ENCODE measurements around the gene SCN2B. TPM values are rescaled to one million over a fixed set of nuclear protein-coding genes. Genes with fewer than 3 reads are reported as not detected.

SCN2B gene
- total RNA-seq, 3 donors from 2014 or later (not counting 1 experiment from before 2014, with no cell fraction given) = not detected

- peak overlapping the region; percentile 17 for H3K27ac ChIP-seq (ENCODE audit: low read length)
- no peak for TF ChIP-seq CTCF (IDR thresholded peaks at IDR 0.05)
- ATAC-seq (no peak), DNase-seq (no peak)
- no peak overlapping the region for H3K4me3 ChIP-seq (ENCODE audit: low read length)
- no peaks in the 10 kb centered on the region for H3K27me3 ChIP-seq (ENCODE audit: control insufficient read depth, insufficient read depth, low read length)
- Mint-ChIP-seq H3K27ac (no peak overlapping the region), H3K27me3 (ENCODE audit: low read depth in 2 of 2) (peaks cover 13 to 60% of the 10 kb centered on the region in 2 donors), H3K4me1 (peaks cover 7 to 42% of the 10 kb centered on the region in 2 donors), H3K36me3 (no peaks in the 10 kb centered on the region), H3K9me3 (no peaks in the 10 kb centered on the region), H3K4me3 (no peak overlapping the region)
- H3K36me3 ChIP-seq (ENCODE audit: control insufficient read depth, insufficient read depth, low read length) = no peaks in the 10 kb centered on the region
- no peaks in the 10 kb centered on the region for H3K9me3 ChIP-seq (ENCODE audit: control insufficient read depth, insufficient read depth, low read length)
- peaks cover 46% of the 10 kb centered on the region for H3K4me1 ChIP-seq (ENCODE audit: control insufficient read depth, insufficient read depth, low read length)
- intact Hi-C loops (cut with micrococcal nuclease) = no loop called here
Measured at GRCh38 chr11:118219244-118219643, 42.8 kb upstream of the SCN2B start.

DNA sequence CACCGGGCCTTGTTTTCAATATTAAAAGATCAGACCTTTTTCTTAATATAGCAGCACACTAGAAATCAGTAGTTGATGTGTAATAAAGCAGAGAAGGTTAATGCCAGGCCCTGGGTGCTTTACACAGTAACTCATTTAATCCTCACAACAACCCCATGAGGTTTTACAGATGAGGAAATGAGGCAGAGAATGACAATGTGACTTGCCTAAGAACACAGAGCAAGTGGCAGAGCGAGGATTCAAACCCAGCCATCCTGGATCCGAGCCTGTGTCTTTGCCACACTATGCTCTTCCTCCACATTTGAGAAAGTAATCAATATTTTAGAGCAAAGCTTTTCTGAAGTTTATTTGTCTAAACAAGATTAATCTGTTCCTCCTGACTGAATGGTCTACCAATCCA, 41.1 kb upstream of the SCN2B start:
- Histone ChIP-seq H3K4me1 (ENCODE audit: control insufficient read depth, insufficient read depth, low read length) (peaks cover 39% of the 10 kb centered on the region), H3K27ac (ENCODE audit: low read length) (no peak overlapping the region), H3K36me3 (ENCODE audit: control insufficient read depth, insufficient read depth, low read length) (no peaks in the 10 kb centered on the region), H3K27me3 (ENCODE audit: control insufficient read depth, insufficient read depth, low read length) (no peaks in the 10 kb centered on the region), H3K9me3 (ENCODE audit: control insufficient read depth, insufficient read depth, low read length) (no peaks in the 10 kb centered on the region), H3K4me3 (ENCODE audit: low read length) (no peak overlapping the region)
- no peaks in the 10 kb centered on the region for H3K36me3 Mint-ChIP-seq
- H3K4me3 Mint-ChIP-seq = no peak overlapping the region
- DNase-seq (peak in 1 of 2 donors; percentile 50), ATAC-seq (no peak)
- H3K27me3 Mint-ChIP-seq (ENCODE audit: low read depth in 2 of 2) = peaks cover 13 to 63% of the 10 kb centered on the region in 2 donors
- WGBS (ENCODE audit: insufficient coverage) = 87% methylated on average over 2 of the region's 3 CpGs
- no peaks in the 10 kb centered on the region for H3K9me3 Mint-ChIP-seq
- H3K4me1 Mint-ChIP-seq = peaks cover 7 to 48% of the 10 kb centered on the region in 2 donors
- intact Hi-C loops (cut with micrococcal nuclease) = no loop called here
- TF ChIP-seq CTCF (IDR thresholded peaks at IDR 0.05) = no peak
- no peak overlapping the region for H3K27ac Mint-ChIP-seq

- Mint-ChIP-seq H3K9me3 (no peaks in the 10 kb centered on the region), H3K4me3 (no peak overlapping the region), H3K4me1 (peaks cover 7 to 48% of the 10 kb centered on the region in 2 donors), H3K27me3 (ENCODE audit: low read depth in 2 of 2) (peaks cover 14 to 65% of the 10 kb centered on the region in 2 donors), H3K36me3 (no peaks in the 10 kb centered on the region), H3K27ac (peak overlapping the region in 1 of 2 donors; percentile 7)
- Histone ChIP-seq H3K9me3 (ENCODE audit: control insufficient read depth, insufficient read depth, low read length) (no peaks in the 10 kb centered on the region), H3K4me1 (ENCODE audit: control insufficient read depth, insufficient read depth, low read length) (peaks cover 35% of the 10 kb centered on the region), H3K27me3 (ENCODE audit: control insufficient read depth, insufficient read depth, low read length) (no peaks in the 10 kb centered on the region), H3K4me3 (ENCODE audit: low read length) (no peak overlapping the region), H3K36me3 (ENCODE audit: control insufficient read depth, insufficient read depth, low read length) (no peaks in the 10 kb centered on the region), H3K27ac (ENCODE audit: low read length) (peak overlapping the region; percentile 19)
- no peak for TF ChIP-seq CTCF (IDR thresholded peaks at IDR 0.05)
- WGBS (ENCODE audit: insufficient coverage) = 64% methylated on average over 11 of the region's 11 CpGs
- intact Hi-C loops (cut with micrococcal nuclease) = no loop called here
- ATAC-seq (peak in 1 of 3 donors; percentile 49), DNase-seq (peak in 1 of 2 donors; percentile 73)
Measured at GRCh38 chr11:118216621-118217481, 40.4 kb upstream of the SCN2B start.

Measured in natural killer cell (primary cell).